Measurements from ENCODE around the gene PSMG4.

Gene PSMG4

DNA sequence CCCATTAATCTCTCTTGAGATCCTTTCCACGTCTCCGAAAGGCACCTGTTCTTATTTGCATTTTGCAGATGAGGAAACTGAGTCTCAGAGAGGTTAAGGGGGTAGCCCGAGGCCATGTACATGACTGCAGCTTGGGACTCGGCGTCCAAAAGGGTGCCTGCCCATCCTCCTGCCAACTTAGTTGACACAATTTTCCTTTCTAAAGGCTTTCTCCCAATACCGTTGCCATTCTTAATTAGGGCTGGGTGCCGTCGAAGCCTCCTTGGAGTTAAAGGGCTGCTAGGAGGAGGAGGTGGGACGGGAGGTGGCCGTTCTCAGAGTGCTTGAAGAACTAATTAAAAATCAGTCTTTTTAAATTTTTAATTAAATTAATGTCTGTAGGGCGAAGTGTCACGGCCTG lies 546 bp upstream of the PSMG4 start:
- Mint-ChIP-seq H3K27ac (no peak overlapping the region), H3K4me3 (peak overlapping the region; percentile 70), H3K27me3 (no peaks in the 10 kb centered on the region), H3K36me3 (peaks cover 4% of the 10 kb centered on the region), H3K9me3 (no peaks in the 10 kb centered on the region), H3K4me1 (peaks cover 34% of the 10 kb centered on the region)

DNA sequence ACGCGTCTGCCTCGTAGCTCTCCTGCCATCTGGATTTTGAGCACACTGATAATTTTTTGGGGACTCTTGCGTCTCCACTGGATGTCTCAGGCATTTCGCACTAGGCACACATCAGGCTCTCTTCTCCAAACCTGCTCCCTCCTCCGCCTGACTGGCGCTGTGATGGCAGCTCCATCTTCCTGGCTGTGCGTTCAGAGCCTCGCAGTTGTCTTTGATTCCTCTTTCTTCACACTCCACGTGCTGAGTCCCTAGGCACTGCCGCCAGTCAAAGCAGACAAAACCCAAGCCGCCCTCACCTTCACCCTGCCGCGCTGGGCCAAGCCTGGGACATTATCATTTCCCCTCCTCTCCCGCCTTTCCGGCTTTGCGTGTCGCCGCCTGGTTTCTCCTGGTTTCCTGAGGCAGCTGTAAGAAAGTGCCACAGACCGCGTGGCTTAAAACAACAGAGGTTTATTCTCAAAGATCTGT lies 778 bp downstream of the PSMG4 start:
- peak overlapping the region; percentile 99 for H3K4me3 Mint-ChIP-seq
- no peaks in the 10 kb centered on the region for H3K9me3 Mint-ChIP-seq
- peaks cover 43% of the 10 kb centered on the region for H3K4me1 Mint-ChIP-seq
- H3K27ac Mint-ChIP-seq, result peak overlapping the region; percentile 99
- peaks cover 4% of the 10 kb centered on the region for H3K36me3 Mint-ChIP-seq
- H3K27me3 Mint-ChIP-seq, result no peaks in the 10 kb centered on the region

DNA sequence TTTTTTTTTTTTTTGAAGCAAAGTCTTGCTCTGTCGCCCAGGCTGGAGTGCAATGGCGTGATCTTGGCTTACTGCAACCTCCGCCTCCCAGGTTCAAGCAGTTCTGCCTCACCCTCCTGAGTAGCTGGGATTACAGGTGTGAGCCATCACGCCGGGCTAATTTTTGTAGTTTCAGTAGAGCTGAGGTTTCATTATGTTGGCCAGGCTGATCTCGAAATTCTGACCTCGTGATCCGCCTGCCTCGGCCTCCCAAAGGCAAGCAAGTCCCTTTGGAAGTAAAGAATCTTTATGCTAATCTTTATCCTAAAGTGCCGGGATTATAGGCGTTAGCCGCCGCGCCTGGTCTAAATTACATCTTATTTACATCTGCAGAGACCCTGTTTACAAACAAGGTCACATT lies 1.5 kb downstream of the PSMG4 start:
- Mint-ChIP-seq H3K9me3 (no peaks in the 10 kb centered on the region), H3K27me3 (no peaks in the 10 kb centered on the region), H3K36me3 (peaks cover 5% of the 10 kb centered on the region), H3K4me3 (peak overlapping the region; percentile 99), H3K4me1 (peaks cover 51% of the 10 kb centered on the region), H3K27ac (no peak overlapping the region)

DNA sequence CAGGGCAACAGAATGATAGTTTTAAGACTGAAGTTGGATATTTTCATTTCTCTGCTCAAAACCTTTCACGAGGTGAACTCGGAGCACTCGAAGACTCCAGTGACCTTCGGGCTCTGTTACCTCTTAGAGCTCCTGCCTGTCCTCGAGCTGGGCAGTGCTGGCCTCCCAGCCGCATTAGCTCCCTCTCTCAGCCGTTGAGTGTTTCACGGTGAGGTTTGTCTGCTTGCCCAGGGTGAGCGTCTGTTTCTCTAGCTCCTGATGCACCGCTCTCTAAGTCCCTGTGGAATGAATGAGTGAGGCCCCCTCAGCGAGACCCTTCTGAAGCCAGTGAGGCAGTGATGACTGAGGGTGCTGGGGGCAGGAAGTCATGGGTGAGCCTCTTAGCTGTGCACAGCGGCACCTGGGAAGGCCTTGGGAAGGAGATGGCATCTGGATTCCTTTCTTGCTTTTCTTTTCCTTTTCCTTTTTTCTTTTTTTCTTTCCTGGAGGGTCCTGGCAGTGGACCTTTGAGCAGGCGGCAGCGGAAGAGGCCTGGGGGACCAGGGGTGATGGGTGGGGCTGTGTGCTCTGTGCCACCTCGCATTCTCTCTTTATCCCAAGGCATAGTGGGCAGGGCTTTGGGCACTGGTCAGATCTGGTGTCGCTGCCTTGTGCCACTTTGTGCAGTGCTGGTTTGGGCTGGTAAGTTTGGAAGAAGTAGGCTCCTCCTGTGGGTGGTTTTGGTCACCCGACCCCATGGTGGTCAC lies 2.2 kb downstream of the PSMG4 start:
- Mint-ChIP-seq H3K27me3 (no peaks in the 10 kb centered on the region), H3K9me3 (no peaks in the 10 kb centered on the region), H3K4me1 (peaks cover 51% of the 10 kb centered on the region), H3K36me3 (peaks cover 5% of the 10 kb centered on the region), H3K4me3 (peak overlapping the region; percentile 99), H3K27ac (peak overlapping the region; percentile 12)

DNA sequence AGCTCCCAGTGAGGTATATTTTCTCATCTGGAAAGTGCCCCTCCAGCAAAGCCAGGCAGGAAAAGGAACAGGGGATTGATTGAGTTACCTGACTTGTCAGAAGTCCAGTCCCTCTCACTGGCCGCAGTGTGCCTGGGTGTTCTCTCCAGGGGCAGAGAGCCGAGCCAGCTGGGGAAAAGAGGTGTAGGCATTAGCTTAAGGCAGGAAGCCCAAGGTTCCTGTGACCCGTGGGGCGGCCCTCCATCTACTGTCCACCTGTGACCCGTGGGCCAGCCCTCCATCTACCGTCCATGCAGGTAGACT lies 2.7 kb downstream of the PSMG4 start:
- peaks cover 6% of the 10 kb centered on the region for H3K36me3 Mint-ChIP-seq
- H3K4me1 Mint-ChIP-seq, result peaks cover 56% of the 10 kb centered on the region
- H3K27ac Mint-ChIP-seq, result no peak overlapping the region
- H3K4me3 Mint-ChIP-seq, result peak overlapping the region; percentile 99
- H3K9me3 Mint-ChIP-seq, result no peaks in the 10 kb centered on the region
- no peaks in the 10 kb centered on the region for H3K27me3 Mint-ChIP-seq

DNA sequence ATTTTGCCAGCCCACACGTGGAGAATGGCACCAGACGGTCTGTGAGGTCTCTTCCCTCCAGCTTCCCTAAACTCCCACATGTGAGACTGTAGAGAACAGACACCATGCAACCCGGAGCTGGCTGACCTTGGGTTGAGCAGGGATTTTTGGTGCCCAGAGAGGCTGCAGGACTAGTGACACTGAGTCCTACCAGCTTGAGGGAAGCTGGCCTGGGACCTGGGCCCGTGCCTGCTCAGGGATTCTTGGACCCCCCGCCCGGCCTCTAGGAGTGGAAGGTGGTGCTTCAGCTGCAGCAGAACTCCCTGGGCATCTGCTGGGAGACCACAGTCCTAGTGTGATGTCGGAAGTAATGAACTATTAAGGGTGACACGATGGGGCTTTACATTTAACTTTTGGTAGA lies 3.2 kb downstream of the PSMG4 start:
- peak overlapping the region; percentile 70 for H3K27ac Mint-ChIP-seq
- H3K36me3 Mint-ChIP-seq, result peaks cover 7% of the 10 kb centered on the region
- H3K4me1 Mint-ChIP-seq, result peaks cover 58% of the 10 kb centered on the region
- no peaks in the 10 kb centered on the region for H3K9me3 Mint-ChIP-seq
- no peaks in the 10 kb centered on the region for H3K27me3 Mint-ChIP-seq
- peak overlapping the region; percentile 99 for H3K4me3 Mint-ChIP-seq

DNA sequence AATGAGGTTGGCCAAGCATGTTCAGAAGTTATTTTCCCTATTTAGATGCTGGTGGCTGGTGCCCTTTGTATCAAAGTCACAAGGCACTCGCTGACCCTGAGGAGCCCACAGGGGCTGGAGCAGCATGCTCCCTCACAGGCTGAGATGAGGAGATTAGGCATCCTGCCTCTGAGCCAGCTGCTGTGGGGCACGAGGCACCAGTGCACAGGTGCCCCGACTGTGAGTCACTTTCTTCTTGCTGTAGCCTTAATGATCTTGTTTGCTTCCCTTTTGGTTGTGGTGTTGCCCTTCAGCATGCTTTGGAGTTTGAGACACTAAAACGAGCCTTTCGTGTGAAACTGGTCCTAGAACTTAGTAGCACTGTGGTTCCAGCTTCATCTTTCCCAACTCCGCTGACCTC lies 4.3 kb downstream of the PSMG4 start:
- Mint-ChIP-seq H3K36me3 (peaks cover 9% of the 10 kb centered on the region), H3K4me1 (peaks cover 66% of the 10 kb centered on the region), H3K27me3 (no peaks in the 10 kb centered on the region), H3K4me3 (peak overlapping the region; percentile 5), H3K9me3 (no peaks in the 10 kb centered on the region), H3K27ac (peak overlapping the region; percentile 43)

DNA sequence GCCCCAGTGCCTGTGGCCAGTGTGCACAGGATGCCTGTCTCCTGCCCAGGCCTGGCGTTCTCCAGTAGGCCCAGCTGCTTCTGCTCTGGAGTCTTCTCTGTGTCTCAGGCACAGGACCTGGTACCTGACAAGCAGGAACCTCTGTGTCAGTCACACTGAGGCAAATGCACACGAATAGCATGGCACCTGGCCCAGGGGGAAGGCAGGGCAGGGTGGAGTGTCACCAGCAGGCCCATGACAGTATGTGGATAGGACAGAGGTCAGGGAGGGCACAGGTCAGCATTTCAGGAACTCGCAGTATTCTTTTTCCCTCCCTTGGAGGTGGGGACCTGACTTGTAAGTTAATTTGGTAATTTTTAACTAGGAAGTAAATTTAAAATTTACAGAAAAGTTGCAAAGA lies 5.6 kb downstream of the PSMG4 start:
- H3K36me3 Mint-ChIP-seq, result peaks cover 9% of the 10 kb centered on the region
- H3K27ac Mint-ChIP-seq, result no peak overlapping the region
- no peaks in the 10 kb centered on the region for H3K27me3 Mint-ChIP-seq
- no peak overlapping the region for H3K4me3 Mint-ChIP-seq
- H3K4me1 Mint-ChIP-seq, result peaks cover 74% of the 10 kb centered on the region
- no peaks in the 10 kb centered on the region for H3K9me3 Mint-ChIP-seq

DNA sequence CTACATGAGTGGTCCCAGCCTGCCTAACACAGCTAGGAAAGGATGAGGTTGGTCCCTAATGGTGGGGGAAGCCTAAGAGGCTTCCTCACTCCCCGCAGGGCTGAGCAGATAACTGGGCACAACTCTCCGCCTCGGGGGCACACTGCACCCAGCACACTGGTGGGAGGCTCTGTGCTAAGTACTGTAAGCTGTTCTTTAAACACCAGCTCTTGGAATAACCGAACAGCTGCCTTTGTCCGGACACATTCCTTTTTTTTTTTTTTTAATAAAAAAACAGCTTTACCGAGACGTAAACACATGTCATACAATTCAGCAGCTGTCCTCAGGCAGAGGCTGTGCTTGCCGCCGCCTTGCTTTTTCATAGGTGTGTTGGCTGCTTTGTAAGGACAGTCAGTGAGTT lies 6.9 kb downstream of the PSMG4 start:
- no peak overlapping the region for H3K27ac Mint-ChIP-seq
- no peaks in the 10 kb centered on the region for H3K9me3 Mint-ChIP-seq
- peaks cover 5% of the 10 kb centered on the region for H3K36me3 Mint-ChIP-seq
- H3K4me1 Mint-ChIP-seq, result peaks cover 69% of the 10 kb centered on the region
- H3K27me3 Mint-ChIP-seq, result no peaks in the 10 kb centered on the region
- no peak overlapping the region for H3K4me3 Mint-ChIP-seq

DNA sequence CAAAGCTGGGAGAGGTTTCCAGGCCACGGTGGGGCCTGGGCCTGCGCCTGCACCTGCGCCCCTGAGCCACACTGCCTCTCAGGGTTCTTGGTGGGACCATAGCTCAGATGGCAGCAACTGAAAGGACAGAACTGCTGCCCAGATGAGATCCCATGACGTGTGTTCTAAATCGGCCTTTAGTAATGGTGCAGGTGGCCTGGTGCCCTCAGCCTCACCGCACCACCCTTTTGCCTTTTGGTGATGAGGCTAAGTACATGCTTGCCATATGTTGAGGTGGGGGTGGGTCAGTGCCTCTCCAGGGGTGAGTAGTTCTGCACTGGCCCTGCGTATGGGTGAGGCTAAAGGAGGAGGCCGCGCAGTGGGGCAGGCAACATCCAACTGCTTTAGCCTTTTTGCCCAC lies 7.4 kb downstream of the PSMG4 start:
- Mint-ChIP-seq H3K27ac (no peak overlapping the region), H3K4me1 (peaks cover 64% of the 10 kb centered on the region), H3K36me3 (peaks cover 5% of the 10 kb centered on the region), H3K27me3 (no peaks in the 10 kb centered on the region), H3K4me3 (no peak overlapping the region), H3K9me3 (no peaks in the 10 kb centered on the region)

DNA sequence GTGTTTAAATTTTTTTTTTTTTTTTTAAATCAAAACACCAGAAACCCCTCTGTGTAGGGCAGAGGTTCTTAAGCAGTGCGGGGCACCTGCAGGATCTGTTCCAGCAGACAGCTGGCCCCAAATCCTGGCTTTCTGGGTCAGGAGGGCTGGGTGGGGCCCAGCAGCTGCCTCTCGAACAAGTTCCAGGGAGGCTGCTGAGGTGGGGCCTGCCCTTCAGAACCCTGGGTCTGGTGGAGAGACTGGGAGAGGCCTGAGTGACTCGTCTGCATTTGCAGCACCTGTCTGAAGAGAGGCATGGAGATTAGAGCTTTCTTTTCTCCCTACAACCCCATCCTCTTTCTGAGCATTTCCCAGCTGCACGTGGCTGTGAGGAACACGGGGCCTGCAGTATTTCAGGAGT lies 8.4 kb downstream of the PSMG4 start:
- Mint-ChIP-seq H3K9me3 (no peaks in the 10 kb centered on the region), H3K27me3 (no peaks in the 10 kb centered on the region), H3K27ac (no peak overlapping the region), H3K4me3 (no peak overlapping the region), H3K4me1 (peaks cover 54% of the 10 kb centered on the region), H3K36me3 (peaks cover 5% of the 10 kb centered on the region)

DNA sequence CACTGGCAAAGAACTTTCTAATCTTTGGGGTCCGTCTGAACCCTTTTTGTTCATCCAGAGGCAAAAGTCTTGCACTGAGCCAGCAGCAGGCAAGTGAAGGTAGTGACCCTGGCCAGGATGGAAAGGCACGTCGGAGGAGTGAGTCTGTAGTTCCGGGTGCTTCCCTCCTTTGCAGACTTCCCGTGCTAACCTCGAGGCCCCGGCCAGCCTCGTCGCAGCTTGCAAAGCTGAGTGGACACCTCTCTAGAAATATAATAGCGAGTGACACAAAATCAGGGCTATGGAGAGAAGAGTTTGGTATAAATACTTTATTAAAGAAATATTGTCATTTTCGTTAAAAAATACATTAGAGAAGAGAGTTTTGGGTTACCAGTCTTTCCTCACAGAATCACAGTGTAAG lies 9.9 kb downstream of the PSMG4 start:
- Mint-ChIP-seq H3K27me3 (no peaks in the 10 kb centered on the region), H3K27ac (no peak overlapping the region), H3K4me3 (no peak overlapping the region), H3K9me3 (no peaks in the 10 kb centered on the region), H3K36me3 (peaks cover 5% of the 10 kb centered on the region), H3K4me1 (peaks cover 47% of the 10 kb centered on the region)

DNA sequence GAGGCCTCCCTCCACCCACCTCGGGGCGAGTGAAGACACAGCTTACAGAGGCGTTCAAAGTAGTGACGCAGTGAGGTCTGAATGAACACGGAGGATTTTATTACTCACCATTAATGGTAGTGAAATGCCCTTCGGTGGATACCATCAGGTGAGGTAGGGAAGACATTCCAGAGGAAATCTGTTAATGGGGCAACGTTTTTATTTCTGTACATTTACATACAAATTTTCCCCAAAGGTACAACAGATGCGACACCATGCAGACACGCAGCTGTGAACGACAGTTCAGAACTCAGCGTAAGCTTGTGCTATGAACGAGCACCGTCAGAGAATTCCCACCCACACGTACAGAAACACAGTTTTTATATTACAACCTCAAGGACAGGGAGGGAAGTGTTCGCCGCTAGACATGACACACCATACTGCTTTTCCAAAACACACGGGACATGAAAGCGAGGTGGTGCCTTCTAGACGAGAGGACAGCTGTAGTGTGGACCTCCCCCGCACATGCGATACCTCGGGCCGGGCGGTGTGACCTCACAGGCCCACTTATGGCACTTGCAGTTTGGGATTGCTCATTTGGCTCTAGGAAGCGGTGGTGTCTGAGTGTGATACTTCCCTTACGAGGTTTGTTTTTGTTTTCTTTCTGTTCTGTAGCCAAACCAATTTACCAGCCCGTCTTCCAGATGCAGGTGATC lies 10.7 kb downstream of the PSMG4 start:
- Mint-ChIP-seq H3K27me3 (no peaks in the 10 kb centered on the region), H3K27ac (no peak overlapping the region), H3K4me3 (no peak overlapping the region), H3K36me3 (peaks cover 5% of the 10 kb centered on the region), H3K4me1 (peaks cover 51% of the 10 kb centered on the region), H3K9me3 (no peaks in the 10 kb centered on the region)

DNA sequence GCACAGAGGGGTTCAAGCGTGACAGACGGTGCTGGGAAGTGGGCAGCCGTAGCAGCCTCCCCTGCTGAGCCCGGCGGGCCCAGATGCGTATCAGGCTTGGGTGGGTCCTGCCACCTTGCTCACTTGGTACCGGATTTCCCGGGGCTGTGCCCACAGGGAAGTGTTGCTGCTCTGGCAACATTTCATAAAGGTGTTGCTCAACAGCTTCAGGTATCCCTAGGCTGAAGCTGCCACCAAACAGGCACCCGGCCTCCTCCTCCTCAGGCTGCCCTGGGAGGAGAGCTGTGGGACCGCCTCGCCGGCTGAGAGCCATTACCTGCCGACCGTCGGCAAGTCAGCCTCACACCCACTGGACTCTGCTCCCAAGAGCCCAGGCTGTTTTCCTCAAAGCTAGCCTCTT lies 11.5 kb downstream of the PSMG4 start:
- H3K27me3 Mint-ChIP-seq, result no peaks in the 10 kb centered on the region
- peaks cover 4% of the 10 kb centered on the region for H3K36me3 Mint-ChIP-seq
- H3K4me3 Mint-ChIP-seq, result no peak overlapping the region
- H3K27ac Mint-ChIP-seq, result no peak overlapping the region
- no peaks in the 10 kb centered on the region for H3K9me3 Mint-ChIP-seq
- H3K4me1 Mint-ChIP-seq, result peaks cover 45% of the 10 kb centered on the region

DNA sequence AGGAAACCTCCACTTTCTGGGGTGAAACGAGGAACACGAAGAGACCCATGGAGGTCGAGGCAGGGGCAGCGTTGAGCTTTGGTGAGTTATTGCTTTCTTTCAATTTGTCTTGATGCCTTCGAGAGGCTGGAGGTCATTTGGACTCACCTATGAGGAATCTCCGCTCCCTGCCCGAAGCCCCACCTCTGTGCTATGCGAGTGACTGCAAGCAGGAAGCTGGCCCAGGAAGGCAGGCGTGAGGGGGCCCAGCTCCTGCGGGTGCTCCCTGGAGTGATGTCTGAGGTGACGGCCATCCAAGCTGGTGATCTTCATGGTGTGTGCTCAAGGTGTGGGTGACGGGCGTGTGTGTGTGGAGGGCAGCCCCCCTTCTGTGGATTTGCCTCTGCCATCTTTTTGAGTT lies 13.0 kb downstream of the PSMG4 start:
- Mint-ChIP-seq H3K4me1 (peaks cover 38% of the 10 kb centered on the region), H3K36me3 (peaks cover 2% of the 10 kb centered on the region), H3K4me3 (no peak overlapping the region), H3K27ac (no peak overlapping the region), H3K9me3 (no peaks in the 10 kb centered on the region), H3K27me3 (no peaks in the 10 kb centered on the region)

DNA sequence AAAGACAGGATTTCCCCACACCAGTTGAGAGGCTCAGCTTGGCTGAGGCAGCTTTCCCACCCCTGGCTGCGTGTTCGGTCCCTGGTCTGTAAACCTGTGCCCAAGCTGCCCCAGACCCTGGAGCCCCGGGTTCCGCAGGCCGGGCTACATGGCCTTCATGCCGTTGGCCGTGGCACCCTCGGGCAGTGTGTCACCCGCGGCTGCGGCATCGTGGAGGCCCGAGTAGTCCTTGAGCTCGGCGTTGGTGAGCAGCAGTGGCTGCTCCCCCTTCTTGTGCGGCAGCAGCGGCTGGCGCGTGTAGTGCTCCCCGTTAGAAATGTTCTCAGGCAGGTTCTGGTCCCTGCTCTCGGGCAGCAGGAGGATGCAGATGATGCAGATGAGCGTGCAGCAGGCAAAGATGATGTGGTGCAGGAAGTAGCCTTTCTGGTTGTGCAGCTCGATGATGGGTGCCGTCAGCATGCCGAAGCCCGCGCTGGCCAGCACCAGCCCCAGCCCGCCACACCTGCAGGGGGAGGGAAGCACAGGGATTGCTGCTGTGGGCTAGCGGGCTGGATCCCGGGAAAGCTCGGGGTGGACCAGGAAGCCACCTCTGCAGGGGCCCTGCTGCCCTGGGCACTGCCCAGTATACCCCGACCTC lies 14.3 kb downstream of the PSMG4 start:
- peak overlapping the region; percentile 68 for H3K27ac Mint-ChIP-seq
- H3K4me1 Mint-ChIP-seq, result peaks cover 30% of the 10 kb centered on the region

More for the DNA sequence above, 14.3 kb downstream of the PSMG4 start:
- no peaks in the 10 kb centered on the region for H3K9me3 Mint-ChIP-seq
- H3K36me3 Mint-ChIP-seq, result peaks cover 1% of the 10 kb centered on the region
- no peak overlapping the region for H3K4me3 Mint-ChIP-seq
- no peaks in the 10 kb centered on the region for H3K27me3 Mint-ChIP-seq

Measured in activated naive CD4-positive, alpha-beta T cell treated with anti-CD3 and anti-CD28 coated beads, Interleukin-2, amount 50 U/mL, for 24 hours (primary cell).